ENCODE data around the gene ARMC10. TPM values are rescaled to one million over a fixed set of nuclear protein-coding genes. Genes with fewer than 3 reads are reported as not detected.

Gene ARMC10
- total RNA-seq, 1 donor from 2014 or later, result 27.5 TPM

DNA sequence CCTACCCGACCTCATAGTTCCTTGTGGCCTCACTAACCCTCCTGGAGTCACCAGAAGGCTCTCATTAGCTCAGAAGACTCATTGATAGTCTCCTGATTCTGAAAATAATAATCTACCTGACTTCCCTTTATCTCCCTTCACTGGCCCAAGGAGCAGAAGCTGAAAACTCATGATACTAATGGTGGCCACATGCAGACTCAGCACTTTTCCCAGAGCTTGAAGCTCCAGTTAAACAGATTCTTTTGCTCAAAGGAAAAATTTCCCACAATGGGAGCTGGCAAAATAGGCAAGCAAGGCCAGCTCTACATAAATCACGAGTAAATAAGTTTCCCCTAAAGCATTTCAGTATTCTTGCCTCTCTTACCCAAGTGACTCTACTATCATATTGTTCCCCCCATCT, 65.7 kb downstream of the ARMC10 start:
- no peak overlapping the region for H3K4me2 ChIP-seq (ENCODE audit: low read length)
- no peaks in the 10 kb centered on the region for H3K9me3 ChIP-seq (ENCODE audit: insufficient read depth, low read depth, low read length)
- no peak overlapping the region for H2AFZ ChIP-seq (ENCODE audit: low read depth, low read length)
- Mint-ChIP-seq H3K4me1 (ENCODE audit: low read depth, unreplicated experiment) (no peaks in the 10 kb centered on the region), H3K4me3 (ENCODE audit: unreplicated experiment) (no peak overlapping the region), H3K27me3 (ENCODE audit: low read depth, unreplicated experiment) (no peaks in the 10 kb centered on the region), H3K27ac (ENCODE audit: unreplicated experiment) (no peak overlapping the region), H3K36me3 (ENCODE audit: low read depth, unreplicated experiment) (no peaks in the 10 kb centered on the region), H3K9me3 (ENCODE audit: unreplicated experiment) (no peaks in the 10 kb centered on the region)
- peaks cover 5% of the 10 kb centered on the region for H4K20me1 ChIP-seq (ENCODE audit: insufficient read depth, low read length)
- no peak for TF ChIP-seq EZH2 (IDR thresholded peaks at IDR 0.05; ENCODE audit: insufficient read depth, low read length)
- TF ChIP-seq, protein P1, sequence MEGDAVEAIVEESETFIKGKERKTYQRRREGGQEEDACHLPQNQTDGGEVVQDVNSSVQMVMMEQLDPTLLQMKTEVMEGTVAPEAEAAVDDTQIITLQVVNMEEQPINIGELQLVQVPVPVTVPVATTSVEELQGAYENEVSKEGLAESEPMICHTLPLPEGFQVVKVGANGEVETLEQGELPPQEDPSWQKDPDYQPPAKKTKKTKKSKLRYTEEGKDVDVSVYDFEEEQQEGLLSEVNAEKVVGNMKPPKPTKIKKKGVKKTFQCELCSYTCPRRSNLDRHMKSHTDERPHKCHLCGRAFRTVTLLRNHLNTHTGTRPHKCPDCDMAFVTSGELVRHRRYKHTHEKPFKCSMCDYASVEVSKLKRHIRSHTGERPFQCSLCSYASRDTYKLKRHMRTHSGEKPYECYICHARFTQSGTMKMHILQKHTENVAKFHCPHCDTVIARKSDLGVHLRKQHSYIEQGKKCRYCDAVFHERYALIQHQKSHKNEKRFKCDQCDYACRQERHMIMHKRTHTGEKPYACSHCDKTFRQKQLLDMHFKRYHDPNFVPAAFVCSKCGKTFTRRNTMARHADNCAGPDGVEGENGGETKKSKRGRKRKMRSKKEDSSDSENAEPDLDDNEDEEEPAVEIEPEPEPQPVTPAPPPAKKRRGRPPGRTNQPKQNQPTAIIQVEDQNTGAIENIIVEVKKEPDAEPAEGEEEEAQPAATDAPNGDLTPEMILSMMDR (IDR thresholded peaks at IDR 0.05; ENCODE audit: insufficient read depth, low read depth, low read length), result no peak
- DNase-seq (ENCODE audit: low read depth) (no peak), FAIRE-seq (no peak)
- H3K27me3 ChIP-seq (ENCODE audit: insufficient read depth, low read length), result no peaks in the 10 kb centered on the region
- no peak overlapping the region for H3K4me3 ChIP-seq (ENCODE audit: insufficient read depth, low read depth, low read length)
- no peaks in the 10 kb centered on the region for H3K4me1 ChIP-seq (ENCODE audit: insufficient read depth, low read length)
- H3K36me3 ChIP-seq (ENCODE audit: insufficient read depth, low read length), result no peaks in the 10 kb centered on the region
- H3K79me2 ChIP-seq (ENCODE audit: insufficient read depth, low read length), result peaks cover 23% of the 10 kb centered on the region
- H3K27ac ChIP-seq (ENCODE audit: low read depth, low read length), result no peak overlapping the region
- no peak overlapping the region for H3K9ac ChIP-seq (ENCODE audit: low read length)

DNA sequence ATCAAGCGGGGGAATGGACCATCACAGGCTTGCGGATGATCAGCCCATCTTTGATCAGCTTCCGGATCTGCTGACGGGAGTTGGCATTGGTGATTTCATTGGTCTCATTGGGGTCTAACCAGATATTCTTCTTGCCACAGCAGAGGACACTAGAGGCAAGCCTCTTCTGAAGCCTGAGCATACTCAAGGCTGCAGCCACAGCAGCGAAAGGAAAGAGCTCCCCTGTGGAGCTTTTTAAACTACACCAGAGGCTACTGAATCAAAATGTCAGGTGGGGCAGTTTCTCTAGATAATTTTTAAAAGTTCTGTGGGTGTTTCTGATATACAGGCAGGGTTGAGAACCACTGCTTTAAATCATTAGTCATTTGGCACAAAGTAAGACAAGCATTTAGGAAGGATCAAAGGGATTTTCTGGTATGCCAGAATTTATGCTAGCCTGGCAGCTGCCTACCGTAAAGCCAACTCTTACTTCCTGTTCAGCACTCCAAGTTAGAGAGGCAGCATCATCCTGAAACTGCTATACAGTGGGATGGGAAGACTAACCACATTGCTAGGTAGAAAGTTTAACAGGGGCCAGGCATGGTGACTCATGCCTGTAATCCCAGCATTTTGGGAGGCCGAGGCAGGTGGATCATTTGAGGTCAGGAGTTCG, 66.9 kb downstream of the ARMC10 start:
- Mint-ChIP-seq H3K36me3 (ENCODE audit: low read depth, unreplicated experiment) (no peaks in the 10 kb centered on the region), H3K27me3 (ENCODE audit: low read depth, unreplicated experiment) (no peaks in the 10 kb centered on the region)

DNA sequence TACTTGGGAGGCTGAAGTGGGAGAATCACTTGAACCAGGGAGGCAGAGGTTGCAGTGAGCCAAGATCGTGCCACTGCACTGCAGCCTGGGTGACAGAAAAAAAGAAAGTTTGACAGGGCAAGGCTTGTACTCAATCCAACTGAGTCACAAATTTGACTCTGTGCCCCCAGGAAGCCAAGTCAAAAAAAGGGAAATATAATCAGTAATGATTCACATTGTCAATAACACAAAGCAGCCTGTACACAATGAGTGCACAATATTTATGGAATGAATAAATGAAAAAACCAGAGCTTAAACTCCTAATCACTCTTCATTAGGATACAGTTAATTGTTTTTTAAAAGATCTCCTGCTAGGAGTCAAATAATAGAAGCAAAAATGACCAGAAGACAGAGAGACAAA, 67.6 kb downstream of the ARMC10 start:
- Histone ChIP-seq H3K4me1 (ENCODE audit: insufficient read depth, low read length) (peaks cover 9% of the 10 kb centered on the region), H3K4me2 (ENCODE audit: low read length) (no peak overlapping the region), H3K27me3 (ENCODE audit: insufficient read depth, low read length) (no peaks in the 10 kb centered on the region), H3K9ac (ENCODE audit: low read length) (no peak overlapping the region), H3K9me3 (ENCODE audit: insufficient read depth, low read depth, low read length) (no peaks in the 10 kb centered on the region), H3K36me3 (ENCODE audit: insufficient read depth, low read length) (no peaks in the 10 kb centered on the region), H4K20me1 (ENCODE audit: insufficient read depth, low read length) (peaks cover 5% of the 10 kb centered on the region), H3K27ac (ENCODE audit: low read depth, low read length) (no peak overlapping the region), H2AFZ (ENCODE audit: low read depth, low read length) (no peak overlapping the region), H3K4me3 (ENCODE audit: insufficient read depth, low read depth, low read length) (no peak overlapping the region), H3K79me2 (ENCODE audit: insufficient read depth, low read length) (peaks cover 41% of the 10 kb centered on the region)
- Mint-ChIP-seq H3K27ac (ENCODE audit: unreplicated experiment) (no peak overlapping the region), H3K4me1 (ENCODE audit: low read depth, unreplicated experiment) (peaks cover 2% of the 10 kb centered on the region), H3K27me3 (ENCODE audit: low read depth, unreplicated experiment) (no peaks in the 10 kb centered on the region), H3K36me3 (ENCODE audit: low read depth, unreplicated experiment) (no peaks in the 10 kb centered on the region), H3K9me3 (ENCODE audit: unreplicated experiment) (no peaks in the 10 kb centered on the region), H3K4me3 (ENCODE audit: unreplicated experiment) (no peak overlapping the region)
- FAIRE-seq (no peak), DNase-seq (ENCODE audit: low read depth) (no peak)
- TF ChIP-seq, protein P1 (IDR thresholded peaks at IDR 0.05; ENCODE audit: insufficient read depth, low read depth, low read length), result no peak
- no peak for TF ChIP-seq EZH2 (IDR thresholded peaks at IDR 0.05; ENCODE audit: insufficient read depth, low read length)

More for the DNA sequence above, 66.9 kb downstream of the ARMC10 start:
- peak; percentile 61 for DNase-seq (ENCODE audit: low read depth)
- H3K27ac Mint-ChIP-seq (ENCODE audit: unreplicated experiment), result no peak overlapping the region
- Histone ChIP-seq H3K4me3 (ENCODE audit: insufficient read depth, low read depth, low read length) (no peak overlapping the region), H3K79me2 (ENCODE audit: insufficient read depth, low read length) (peaks cover 35% of the 10 kb centered on the region), H2AFZ (ENCODE audit: low read depth, low read length) (no peak overlapping the region), H3K4me1 (ENCODE audit: insufficient read depth, low read length) (peaks cover 8% of the 10 kb centered on the region), H3K9me3 (ENCODE audit: insufficient read depth, low read depth, low read length) (no peaks in the 10 kb centered on the region), H3K27ac (ENCODE audit: low read depth, low read length) (no peak overlapping the region), H4K20me1 (ENCODE audit: insufficient read depth, low read length) (peaks cover 5% of the 10 kb centered on the region), H3K27me3 (ENCODE audit: insufficient read depth, low read length) (no peaks in the 10 kb centered on the region), H3K9ac (ENCODE audit: low read length) (no peak overlapping the region), H3K4me2 (ENCODE audit: low read length) (no peak overlapping the region), H3K36me3 (ENCODE audit: insufficient read depth, low read length) (no peaks in the 10 kb centered on the region)
- H3K4me1 Mint-ChIP-seq (ENCODE audit: low read depth, unreplicated experiment), result no peaks in the 10 kb centered on the region
- no peak for FAIRE-seq
- H3K4me3 Mint-ChIP-seq (ENCODE audit: unreplicated experiment), result no peak overlapping the region
- no peaks in the 10 kb centered on the region for H3K9me3 Mint-ChIP-seq (ENCODE audit: unreplicated experiment)
- no peak for TF ChIP-seq EZH2 (IDR thresholded peaks at IDR 0.05; ENCODE audit: insufficient read depth, low read length)
- TF ChIP-seq, protein P1 (IDR thresholded peaks at IDR 0.05; ENCODE audit: insufficient read depth, low read depth, low read length), result no peak

All from astrocyte (in vitro differentiated cells and primary cell).